Upper lobe of left lung (tissue), 4 donors: ENCODE data around the gene RPS6KA2.

ENCODE experiments used
- CTCF ChIP-seq, 6 experiments: fragments of 450-650 bp in 4 of 6; fragments of 200-600 bp in 2 of 6; sonication (generic) in 2 of 6; IDR thresholded peaks; one replicate each; pipeline ENCODE4 v1.5.1; 2016 to 2019; ENCODE audit warnings: antibody characterized with exemption in 6 of 6
- POLR2A ChIP-seq, 4 donors: fragments of 450-650 bp; IDR thresholded peaks; one replicate each; pipeline ENCODE4 v1.5.1; 2016 to 2017; ENCODE audit warnings: antibody characterized with exemption in 4 of 4, mild to moderate bottlenecking in 2 of 4

GRCh38 chr6:166463359-166464067 lies 163.5 kb downstream of the RPS6KA2 start:
- TF ChIP-seq CTCF (IDR thresholded peaks at IDR 0.05) (no peak), POLR2A (IDR thresholded peaks at IDR 0.05) (no peak)
